ENCODE results near the gene TCEAL9.
"Not testable (repeated sequence)": the region's sequence is repeated elsewhere in the genome, so short reads cannot be mapped to it uniquely, and the experiment has no call there.

TCEAL9 gene

GRCh38 chrX:103372886-103373285 is 16.6 kb downstream of the TCEAL9 start:
- no peak overlapping the region for H3K4me3 ChIP-seq (ENCODE audit: low read length)
- DNase-seq (ENCODE audit: low read depth): no peak
- no peak for TF ChIP-seq CTCF (conservative IDR thresholded peaks at IDR 0.05; ENCODE audit: low read length)

GRCh38 chrX:103373581-103373980 is 17.3 kb downstream of the TCEAL9 start:
- TF ChIP-seq CTCF (conservative IDR thresholded peaks at IDR 0.05; ENCODE audit: low read length): no peak
- no peak for DNase-seq (ENCODE audit: low read depth)
- no peak overlapping the region for H3K4me3 ChIP-seq (ENCODE audit: low read length)

GRCh38 chrX:103376118-103376978 is 20.0 kb downstream of the TCEAL9 start, which contains the start of gene BEX3:
Gene BEX3, plus strand, starts transcription at chrX:103376538. Its CDS starts 984 bp downstream, at chrX:103377522.
- no peak for TF ChIP-seq CTCF (conservative IDR thresholded peaks at IDR 0.05; ENCODE audit: low read length)
- peak within 1 kb of the TSS; percentile 73 for H3K4me3 ChIP-seq (ENCODE audit: low read length)
- DNase-seq (ENCODE audit: low read depth): peak; percentile 41

GRCh38 chrX:103376979-103377324 is 20.6 kb downstream of the TCEAL9 start:
- peak overlapping the region; percentile 73 for H3K4me3 ChIP-seq (ENCODE audit: low read length)
- TF ChIP-seq CTCF (conservative IDR thresholded peaks at IDR 0.05; ENCODE audit: low read length): no peak
- no peak for DNase-seq (ENCODE audit: low read depth)

- DNase-seq (ENCODE audit: low read depth): no peak
- H3K4me3 ChIP-seq (ENCODE audit: low read length): no peak overlapping the region
- TF ChIP-seq CTCF (conservative IDR thresholded peaks at IDR 0.05; ENCODE audit: low read length): no peak
These were observed 22.7 kb downstream of the TCEAL9 start for GRCh38 chrX:103378990-103379389.

GRCh38 chrX:103382877-103383276 is 26.6 kb downstream of the TCEAL9 start:
- no peak for DNase-seq (ENCODE audit: low read depth)
- no peak overlapping the region for H3K4me3 ChIP-seq (ENCODE audit: low read length)
- TF ChIP-seq CTCF (conservative IDR thresholded peaks at IDR 0.05; ENCODE audit: low read length): no peak

GRCh38 chrX:103384672-103385071 is 28.4 kb downstream of the TCEAL9 start:
- DNase-seq (ENCODE audit: low read depth): no peak
- no peak for TF ChIP-seq CTCF (conservative IDR thresholded peaks at IDR 0.05; ENCODE audit: low read length)

GRCh38 chrX:103385283-103385830 is 29.1 kb downstream of the TCEAL9 start:
- not testable (repeated sequence) for H3K4me3 ChIP-seq (ENCODE audit: low read length); DNase-seq (ENCODE audit: low read depth)

More at GRCh38 chrX:103384672-103385071, 28.4 kb downstream of the TCEAL9 start:
- H3K4me3 ChIP-seq (ENCODE audit: low read length): no peak overlapping the region
